Spleen (tissue), 11 donors: ENCODE measurements around the gene CSF2RB. TPM values are rescaled to one million over a fixed set of nuclear protein-coding genes. Genes with fewer than 3 reads are reported as not detected.

Experiments used
- DNase-seq: peaks from one replicate; pipeline ENCODE4 v3.0.0-alpha.2; 2020
- H3K27ac ChIP-seq, 8 donors: fragments of 200-600 bp; sonication (generic) in 7 of 8; 1 replicate in 4 of 8; 2 replicates in 4 of 8; pipeline versions ENCODE4 v1.5.0 to v1.8.0; 2016 to 2021; ENCODE audit warnings: inconsistent platforms in 4 of 8, mild to moderate bottlenecking in 4 of 8, moderate library complexity in 1 of 8
- H3K27me3 ChIP-seq, 7 donors: fragments of 200-600 bp; sonication (generic) in 6 of 7; replicated peaks in 1 of 7; 1 replicate in 4 of 7; 2 replicates in 3 of 7; pipeline versions ENCODE4 v1.5.0 to v1.8.0; 2016 to 2021; ENCODE audit warnings: inconsistent platforms in 3 of 7, mild to moderate bottlenecking in 1 of 7
- H3K36me3 ChIP-seq, 6 donors: fragments of 200-600 bp; sonication (generic) in 5 of 6; 1 replicate in 4 of 6; 2 replicates in 2 of 6; pipeline versions ENCODE4 v1.5.0 to v1.8.0; 2016 to 2021; ENCODE audit warnings: inconsistent platforms in 2 of 6
- H3K4me1 ChIP-seq, 6 donors: fragments of 200-600 bp; sonication (generic) in 5 of 6; 1 replicate in 3 of 6; 2 replicates in 3 of 6; pipeline versions ENCODE4 v1.5.0 to v1.8.0; 2016 to 2021; ENCODE audit warnings: inconsistent platforms in 3 of 6
- H3K4me3 ChIP-seq, 8 donors: fragments of 200-600 bp; sonication (generic) in 7 of 8; 1 replicate in 4 of 8; 2 replicates in 4 of 8; pipeline versions ENCODE4 v1.5.0 to v1.8.0; 2016 to 2021; ENCODE audit warnings: inconsistent platforms in 4 of 8, mild to moderate bottlenecking in 4 of 8, moderate library complexity in 2 of 8
- H3K9me3 ChIP-seq, 8 donors: fragments of 200-600 bp; sonication (generic) in 7 of 8; 1 replicate in 4 of 8; 2 replicates in 4 of 8; pipeline versions ENCODE4 v1.5.0 to v1.8.0; 2016 to 2021; ENCODE audit warnings: inconsistent platforms in 4 of 8
- CTCF ChIP-seq, 11 experiments: fragments of 200-600 bp in 7 of 11; fragments of 450-650 bp in 4 of 11; sonication (generic) in 4 of 11; IDR thresholded peaks in 8 of 11; conservative IDR thresholded peaks in 3 of 11; 1 replicate in 7 of 11; 2 replicates in 4 of 11; pipeline versions ENCODE4 v1.4.0 to v1.8.0; 2016 to 2021; ENCODE audit warnings: antibody characterized with exemption in 11 of 11, inconsistent platforms in 4 of 11, mild to moderate bottlenecking in 1 of 11
- POLR2A ChIP-seq, 3 donors: fragments of 450-650 bp; IDR thresholded peaks; one replicate each; pipeline ENCODE4 v1.5.1; 2017; ENCODE audit warnings: antibody characterized with exemption in 3 of 3, mild to moderate bottlenecking in 1 of 3
- POLR2AphosphoS5 ChIP-seq, 3 donors: sonication (generic); formaldehyde crosslinking; IDR thresholded peaks; one replicate each; pipeline ENCODE4 v1.5.1; 2017; ENCODE audit warnings: antibody characterized with exemption in 3 of 3
- WGBS, 5 donors: extraction: QIAGEN DNeasy Blood & Tissue Kit in 3 of 5; methylation state at CpG; one replicate each; pipeline versions ENCODE4 v1.1.5 to v1.1.7; 2013 to 2018; 5-methylcytosine and 5-hydroxymethylcytosine counted together
- intact Hi-C: fragments of 100-400 bp; cut with DNase I; formaldehyde crosslinking; loops from one replicate; pipeline ENCODE4 v1.15.0; 2023; ENCODE audit warnings: low total_unique reads
- polyA plus RNA-seq, 3 donors: library from polyadenylated mRNA; stranded (reverse); fragments of 200-250 nt; gene quantifications; one replicate each; pipeline ENCODE4 v1.2.1, GENCODE V29; 2013
- total RNA-seq, 7 donors: library from RNA; depleted of rRNA in 3 of 7; stranded (reverse); fragments of >200 nt in 3 of 7; fragmentation: NEBNext Ultra II Directional in 4 of 7; extraction: Animal tissue kit (Norgen Biotek cat#: 25700) in 4 of 7; gene quantifications; one replicate each; pipeline versions ENCODE4 v1.1.0 to v1.2.1, GENCODE V29; 2016 to 2021
- donor health status: healthy with polysubstance abuse.
- donor health status: DM: no; HTN: no; CAD: no; lungs with moderate emphysema.
- donor health status: DM: no; HTN: no; CAD: no.
- donor health status: Bipolar disorder and iron deficiency.
- donor health status: healthy.
- donor health status: DM: no; HTN: no; CAD: no.
- donor health status: DM: yes; HTN: yes; CAD: no.

CSF2RB gene
- total and polyA plus RNA-seq, 10 donors = 14.2 to 110 (median 45.9) TPM

GRCh38 chr22:36953239-36954080 lies 40.0 kb downstream of the CSF2RB start:
- H3K27me3 ChIP-seq = peaks cover 0 to 15% (median 0%) of the 10 kb centered on the region in 7 donors
- intact Hi-C loops = no loop called here
- 76 to 88% (median 83%) methylated on average over 13 of the region's 13 CpGs for WGBS, 5 donors
- peak overlapping the region in 4 of 8 donors; percentile 46 to 76 (median 58) for H3K27ac ChIP-seq
- H3K9me3 ChIP-seq = peaks cover 0 to 17% (median 4%) of the 10 kb centered on the region in 8 donors
- no peaks in the 10 kb centered on the region for H3K36me3 ChIP-seq
- no peak for DNase-seq
- H3K4me1 ChIP-seq = peaks cover 0 to 23% (median 3%) of the 10 kb centered on the region in 6 donors
- TF ChIP-seq POLR2A (IDR thresholded peaks at IDR 0.05) (no peak), CTCF (IDR thresholded peaks at IDR 0.05 in 8 of 11, conservative IDR thresholded peaks at IDR 0.05 in 3 of 11) (no peak), POLR2AphosphoS5 (IDR thresholded peaks at IDR 0.05) (no peak)
- peak overlapping the region in 2 of 8 donors; percentile 7 to 30 for H3K4me3 ChIP-seq

- Histone ChIP-seq H3K36me3 (no peaks in the 10 kb centered on the region), H3K27ac (peak overlapping the region in 6 of 8 donors; percentile 25 to 76 (median 50)), H3K4me1 (peaks cover 0 to 23% (median 3%) of the 10 kb centered on the region in 6 donors), H3K9me3 (peaks cover 0 to 17% (median 4%) of the 10 kb centered on the region in 8 donors), H3K27me3 (peaks cover 0 to 20% (median 0%) of the 10 kb centered on the region in 7 donors), H3K4me3 (peak overlapping the region in 2 of 8 donors; percentile 7 to 30)
- 47 to 68% (median 50%) methylated on average over 10 of the region's 10 CpGs for WGBS, 5 donors
- intact Hi-C loops = no loop called here
- TF ChIP-seq CTCF (IDR thresholded peaks at IDR 0.05 in 8 of 11, conservative IDR thresholded peaks at IDR 0.05 in 3 of 11) = no peak
- no peak for TF ChIP-seq POLR2AphosphoS5 (IDR thresholded peaks at IDR 0.05)
- TF ChIP-seq POLR2A (IDR thresholded peaks at IDR 0.05) = no peak
- no peak for DNase-seq
Measured at GRCh38 chr22:36954251-36955014, 41.0 kb downstream of the CSF2RB start.

GRCh38 chr22:36955691-36956090 lies 42.3 kb downstream of the CSF2RB start:
- WGBS, 5 donors = 85 to 96% (median 94%) methylated on average over 1 of the region's 1 CpG

More at GRCh38 chr22:36955691-36956090, 42.3 kb downstream of the CSF2RB start:
- no peak for DNase-seq
- Histone ChIP-seq H3K27me3 (peaks cover 0 to 32% (median 0%) of the 10 kb centered on the region in 7 donors), H3K9me3 (peaks cover 0 to 17% (median 4%) of the 10 kb centered on the region in 8 donors), H3K27ac (peak overlapping the region in 1 of 8 donors; percentile 21), H3K4me1 (peaks cover 0 to 23% (median 3%) of the 10 kb centered on the region in 6 donors), H3K36me3 (no peaks in the 10 kb centered on the region), H3K4me3 (no peak overlapping the region)
- intact Hi-C loops = no loop called here
- no peak for TF ChIP-seq POLR2AphosphoS5 (IDR thresholded peaks at IDR 0.05)
- no peak for TF ChIP-seq CTCF (IDR thresholded peaks at IDR 0.05 in 8 of 11, conservative IDR thresholded peaks at IDR 0.05 in 3 of 11)
- TF ChIP-seq POLR2A (IDR thresholded peaks at IDR 0.05) = no peak
